Loucy (cell line): ENCODE results near the gene PBX1.

Experiments used
- EZH2phosphoT487 ChIP-seq: fragments of 200-600 bp; IDR thresholded peaks from 2 replicates; pipeline ENCODE4 v1.6.1; 2018; ENCODE audit warnings: antibody characterized with exemption, mild to moderate bottlenecking, moderate library complexity, borderline replicate concordance
- TF ChIP-seq, protein P1 (sequence below): fragments of 200-600 bp; sonication (generic); conservative IDR thresholded peaks from 2 replicates; pipeline ENCODE4 v1.5.1; 2014; ENCODE audit warnings: mild to moderate bottlenecking, antibody characterized with exemption, low read length

DNA sequence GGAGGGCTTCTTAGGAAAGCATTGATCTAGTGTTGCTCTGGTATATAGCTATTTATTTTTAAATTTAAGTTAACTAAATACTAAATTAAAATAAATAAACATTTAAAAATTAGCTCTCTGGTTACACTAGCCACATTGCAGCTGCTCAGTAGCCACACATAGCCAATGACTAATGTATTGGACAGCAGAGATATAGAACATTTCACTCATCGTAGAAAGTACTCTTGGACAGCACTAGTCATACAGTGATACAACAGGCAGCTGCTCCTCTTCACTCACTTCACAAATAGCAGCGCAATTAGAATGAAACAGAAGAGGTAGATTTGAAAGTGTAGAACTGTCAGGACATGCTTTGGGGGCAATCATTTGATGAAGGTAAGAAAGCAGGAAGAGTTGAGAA is 245.4 kb downstream of the PBX1 start:
- TF ChIP-seq, protein P1, sequence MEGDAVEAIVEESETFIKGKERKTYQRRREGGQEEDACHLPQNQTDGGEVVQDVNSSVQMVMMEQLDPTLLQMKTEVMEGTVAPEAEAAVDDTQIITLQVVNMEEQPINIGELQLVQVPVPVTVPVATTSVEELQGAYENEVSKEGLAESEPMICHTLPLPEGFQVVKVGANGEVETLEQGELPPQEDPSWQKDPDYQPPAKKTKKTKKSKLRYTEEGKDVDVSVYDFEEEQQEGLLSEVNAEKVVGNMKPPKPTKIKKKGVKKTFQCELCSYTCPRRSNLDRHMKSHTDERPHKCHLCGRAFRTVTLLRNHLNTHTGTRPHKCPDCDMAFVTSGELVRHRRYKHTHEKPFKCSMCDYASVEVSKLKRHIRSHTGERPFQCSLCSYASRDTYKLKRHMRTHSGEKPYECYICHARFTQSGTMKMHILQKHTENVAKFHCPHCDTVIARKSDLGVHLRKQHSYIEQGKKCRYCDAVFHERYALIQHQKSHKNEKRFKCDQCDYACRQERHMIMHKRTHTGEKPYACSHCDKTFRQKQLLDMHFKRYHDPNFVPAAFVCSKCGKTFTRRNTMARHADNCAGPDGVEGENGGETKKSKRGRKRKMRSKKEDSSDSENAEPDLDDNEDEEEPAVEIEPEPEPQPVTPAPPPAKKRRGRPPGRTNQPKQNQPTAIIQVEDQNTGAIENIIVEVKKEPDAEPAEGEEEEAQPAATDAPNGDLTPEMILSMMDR = no peak
- TF ChIP-seq EZH2phosphoT487 = no peak
